ENCODE measurements around the gene GMEB2.

GMEB2 gene

GRCh38 chr20:63597651-63598478, 29.0 kb downstream of the GMEB2 start:
- DNase-seq (ENCODE audit: low read depth), result no peak
- TF ChIP-seq, protein P1, sequence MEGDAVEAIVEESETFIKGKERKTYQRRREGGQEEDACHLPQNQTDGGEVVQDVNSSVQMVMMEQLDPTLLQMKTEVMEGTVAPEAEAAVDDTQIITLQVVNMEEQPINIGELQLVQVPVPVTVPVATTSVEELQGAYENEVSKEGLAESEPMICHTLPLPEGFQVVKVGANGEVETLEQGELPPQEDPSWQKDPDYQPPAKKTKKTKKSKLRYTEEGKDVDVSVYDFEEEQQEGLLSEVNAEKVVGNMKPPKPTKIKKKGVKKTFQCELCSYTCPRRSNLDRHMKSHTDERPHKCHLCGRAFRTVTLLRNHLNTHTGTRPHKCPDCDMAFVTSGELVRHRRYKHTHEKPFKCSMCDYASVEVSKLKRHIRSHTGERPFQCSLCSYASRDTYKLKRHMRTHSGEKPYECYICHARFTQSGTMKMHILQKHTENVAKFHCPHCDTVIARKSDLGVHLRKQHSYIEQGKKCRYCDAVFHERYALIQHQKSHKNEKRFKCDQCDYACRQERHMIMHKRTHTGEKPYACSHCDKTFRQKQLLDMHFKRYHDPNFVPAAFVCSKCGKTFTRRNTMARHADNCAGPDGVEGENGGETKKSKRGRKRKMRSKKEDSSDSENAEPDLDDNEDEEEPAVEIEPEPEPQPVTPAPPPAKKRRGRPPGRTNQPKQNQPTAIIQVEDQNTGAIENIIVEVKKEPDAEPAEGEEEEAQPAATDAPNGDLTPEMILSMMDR (IDR thresholded peaks at IDR 0.05; ENCODE audit: low read length, missing control alignments), result no peak

GRCh38 chr20:63596423-63596822, 30.5 kb downstream of the GMEB2 start:
- no peak for DNase-seq (ENCODE audit: low read depth)
- TF ChIP-seq, protein P1 (IDR thresholded peaks at IDR 0.05; ENCODE audit: low read length, missing control alignments), result no peak
- H3K4me3 ChIP-seq (replicated peaks; ENCODE audit: low read depth, low read length), result no peak overlapping the region

More at GRCh38 chr20:63597651-63598478, 29.0 kb downstream of the GMEB2 start:
- no peak overlapping the region for H3K4me3 ChIP-seq (replicated peaks; ENCODE audit: low read depth, low read length)

GRCh38 chr20:63595416-63596127, 31.3 kb downstream of the GMEB2 start:
- TF ChIP-seq, protein P1 (IDR thresholded peaks at IDR 0.05; ENCODE audit: low read length, missing control alignments), result no peak
- no peak for DNase-seq (ENCODE audit: low read depth)
- H3K4me3 ChIP-seq (replicated peaks; ENCODE audit: low read depth, low read length), result no peak overlapping the region

DNA sequence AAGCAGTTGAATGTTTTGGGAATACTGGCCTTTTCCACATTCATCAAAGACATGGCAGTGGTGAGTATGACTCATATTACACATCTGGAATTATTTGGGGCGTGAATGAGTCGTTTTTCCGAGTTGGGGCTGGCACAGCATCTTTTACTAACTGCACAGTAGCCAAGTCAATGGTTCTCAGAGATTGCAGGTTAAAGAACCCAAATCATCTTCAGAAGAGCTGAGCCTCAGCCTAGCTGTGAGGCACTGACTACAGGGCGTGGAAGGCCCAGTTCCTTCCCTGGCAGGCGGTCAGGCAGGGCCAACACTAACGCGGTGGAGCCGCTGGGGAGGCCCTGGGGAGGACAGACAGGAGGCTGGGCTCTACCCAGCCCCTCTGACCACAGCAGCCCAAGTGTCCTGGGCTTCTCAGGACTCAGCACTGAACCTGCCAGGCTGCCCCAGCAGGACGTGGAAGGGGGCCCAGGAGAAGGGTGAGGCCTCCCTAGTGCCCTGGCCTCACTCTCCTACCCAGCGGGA, 32.8 kb downstream of the GMEB2 start:
- no peak overlapping the region for H3K4me3 ChIP-seq (replicated peaks; ENCODE audit: low read depth, low read length)
- DNase-seq (ENCODE audit: low read depth), result peak; percentile 65
- TF ChIP-seq, protein P1 (IDR thresholded peaks at IDR 0.05; ENCODE audit: low read length, missing control alignments), result no peak

- no peak overlapping the region for H3K4me3 ChIP-seq (replicated peaks; ENCODE audit: low read depth, low read length)
- TF ChIP-seq, protein P1 (IDR thresholded peaks at IDR 0.05; ENCODE audit: low read length, missing control alignments), result no peak
- no peak for DNase-seq (ENCODE audit: low read depth)
These were observed 34.2 kb downstream of the GMEB2 start for GRCh38 chr20:63592661-63593060.

DNA sequence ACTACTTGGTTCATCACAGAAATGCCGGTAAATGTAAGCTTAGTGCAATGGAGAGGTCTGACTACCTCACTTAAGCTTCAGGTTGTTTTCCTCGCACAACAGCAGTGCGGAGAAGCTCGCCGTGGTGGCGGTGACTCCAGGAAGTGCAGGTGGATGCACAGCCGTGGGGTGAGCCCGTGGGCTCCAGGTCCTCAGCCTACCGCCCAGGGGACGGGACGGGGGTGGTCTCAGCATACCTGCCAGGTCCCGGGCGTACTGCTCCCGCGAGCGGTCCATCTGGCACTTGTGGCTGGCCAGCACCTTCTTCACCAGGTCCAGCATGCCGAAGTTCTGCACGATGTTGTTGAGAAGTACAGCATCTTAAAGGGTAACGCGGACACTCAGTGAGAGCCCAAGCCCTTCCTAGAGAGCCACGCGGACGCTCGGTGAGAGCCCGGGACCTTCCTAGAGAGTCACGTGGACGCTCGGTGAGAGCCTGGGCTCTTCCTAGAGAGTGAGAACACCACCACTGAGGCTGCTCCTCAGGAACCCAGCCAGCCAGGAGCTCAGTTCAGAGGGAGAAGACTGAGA, 35.0 kb downstream of the GMEB2 start:
- no peak for DNase-seq (ENCODE audit: low read depth)
- no peak overlapping the region for H3K4me3 ChIP-seq (replicated peaks; ENCODE audit: low read depth, low read length)
- TF ChIP-seq, protein P1 (IDR thresholded peaks at IDR 0.05; ENCODE audit: low read length, missing control alignments), result no peak

All from fibroblast of pulmonary artery (primary cell).